ENCODE results near the gene POLR2F. TPM values are rescaled to one million over a fixed set of nuclear protein-coding genes. Genes with fewer than 3 reads are reported as not detected.
A peak's percentile ranks its signal among the peaks of the same experiment; 100 is the strongest.

The POLR2F gene
- total RNA-seq, 1 experiment from 2014 or later: 138 TPM

DNA sequence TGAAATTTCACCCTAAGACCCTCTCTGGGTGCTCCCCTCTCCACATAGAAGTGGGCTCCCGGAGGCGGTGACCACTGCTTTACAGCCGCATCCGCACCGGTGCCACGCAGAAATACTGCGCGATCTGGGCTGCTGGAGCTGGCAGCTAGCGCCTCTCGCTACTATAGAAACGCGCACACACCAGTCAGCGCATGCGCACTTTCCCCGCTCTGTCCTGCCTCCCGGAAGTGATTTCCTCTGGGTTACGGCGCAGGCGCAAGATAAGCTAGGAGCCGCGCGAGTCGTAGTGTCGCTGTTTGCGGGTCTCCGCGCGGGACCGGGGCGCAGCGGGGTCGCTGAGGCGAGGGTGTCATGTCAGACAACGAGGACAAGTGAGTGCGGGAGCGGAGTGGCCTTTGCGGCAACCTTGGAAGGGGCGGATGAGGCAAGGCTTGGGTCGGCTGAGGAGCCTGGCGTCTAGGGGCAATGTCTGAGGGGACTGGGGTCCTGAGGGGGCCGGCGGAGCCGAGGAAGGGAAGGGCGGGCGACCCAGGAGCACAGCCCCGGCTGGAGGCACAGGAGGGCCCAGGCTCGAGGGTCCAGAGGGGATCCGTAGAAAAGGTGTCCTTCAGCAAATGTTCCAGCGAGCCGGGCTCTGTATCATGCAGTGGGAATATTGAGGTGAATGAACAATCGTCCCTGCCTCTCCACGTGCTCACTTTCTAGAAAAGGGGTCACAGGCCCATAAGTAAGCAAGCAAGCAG is at the start of gene POLR2F, which contains the start of gene C22orf23 (continued):
- TF ChIP-seq GRHL2 (CRISPR knock-in tag; IDR thresholded peaks at IDR 0.05; ENCODE audit: insufficient replicate concordance, severe bottlenecking) (no peak), SMAD4 (CRISPR knock-in tag; IDR thresholded peaks at IDR 0.05) (no peak), FOXK1 (CRISPR knock-in tag; IDR thresholded peaks at IDR 0.05) (peak; percentile 84), NR3C1 (CRISPR knock-in tag; conservative IDR thresholded peaks at IDR 0.05; ENCODE audit: low read depth) (no peak), ZNF416 (CRISPR knock-in tag; IDR thresholded peaks at IDR 0.05) (no peak)
- TF ChIP-seq, protein P1, sequence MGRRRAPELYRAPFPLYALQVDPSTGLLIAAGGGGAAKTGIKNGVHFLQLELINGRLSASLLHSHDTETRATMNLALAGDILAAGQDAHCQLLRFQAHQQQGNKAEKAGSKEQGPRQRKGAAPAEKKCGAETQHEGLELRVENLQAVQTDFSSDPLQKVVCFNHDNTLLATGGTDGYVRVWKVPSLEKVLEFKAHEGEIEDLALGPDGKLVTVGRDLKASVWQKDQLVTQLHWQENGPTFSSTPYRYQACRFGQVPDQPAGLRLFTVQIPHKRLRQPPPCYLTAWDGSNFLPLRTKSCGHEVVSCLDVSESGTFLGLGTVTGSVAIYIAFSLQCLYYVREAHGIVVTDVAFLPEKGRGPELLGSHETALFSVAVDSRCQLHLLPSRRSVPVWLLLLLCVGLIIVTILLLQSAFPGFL (CRISPR knock-in tag; IDR thresholded peaks at IDR 0.05; ENCODE audit: borderline replicate concordance): no peak
- TF ChIP-seq, protein P2, sequence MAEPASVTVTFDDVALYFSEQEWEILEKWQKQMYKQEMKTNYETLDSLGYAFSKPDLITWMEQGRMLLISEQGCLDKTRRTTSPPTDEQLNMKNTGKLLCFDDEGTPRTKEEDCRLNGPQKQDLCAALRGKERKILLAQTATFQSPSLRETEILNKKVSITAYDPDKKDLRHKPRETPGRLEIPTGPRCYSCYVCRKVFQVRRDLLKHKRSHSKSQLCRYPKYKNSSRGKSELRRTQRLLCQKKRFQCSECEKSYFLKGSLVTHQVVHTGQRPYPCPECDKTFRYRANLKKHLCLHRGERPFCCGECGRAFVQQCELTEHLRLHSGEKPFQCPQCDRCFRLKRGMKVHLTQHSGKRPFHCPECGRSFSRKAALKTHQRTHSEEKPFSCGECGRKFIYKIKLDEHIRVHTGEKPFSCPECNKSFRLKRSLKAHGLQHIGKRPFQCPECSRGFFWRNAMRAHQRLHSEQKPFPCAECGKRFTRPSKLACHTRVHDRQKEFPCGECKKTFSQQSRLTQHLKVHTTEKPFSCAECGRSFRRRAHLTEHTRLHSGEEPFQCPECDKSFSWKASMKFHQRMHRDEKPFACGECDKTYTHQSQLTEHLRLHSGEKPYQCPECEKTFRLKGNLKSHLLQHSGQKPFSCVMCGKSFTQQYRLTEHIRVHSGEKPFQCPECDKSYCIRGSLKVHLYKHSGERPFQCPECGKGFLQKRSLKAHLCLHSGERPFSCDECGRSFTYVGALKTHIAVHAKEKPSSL (CRISPR knock-in tag; conservative IDR thresholded peaks at IDR 0.05): no peak
- TF ChIP-seq, protein P3, sequence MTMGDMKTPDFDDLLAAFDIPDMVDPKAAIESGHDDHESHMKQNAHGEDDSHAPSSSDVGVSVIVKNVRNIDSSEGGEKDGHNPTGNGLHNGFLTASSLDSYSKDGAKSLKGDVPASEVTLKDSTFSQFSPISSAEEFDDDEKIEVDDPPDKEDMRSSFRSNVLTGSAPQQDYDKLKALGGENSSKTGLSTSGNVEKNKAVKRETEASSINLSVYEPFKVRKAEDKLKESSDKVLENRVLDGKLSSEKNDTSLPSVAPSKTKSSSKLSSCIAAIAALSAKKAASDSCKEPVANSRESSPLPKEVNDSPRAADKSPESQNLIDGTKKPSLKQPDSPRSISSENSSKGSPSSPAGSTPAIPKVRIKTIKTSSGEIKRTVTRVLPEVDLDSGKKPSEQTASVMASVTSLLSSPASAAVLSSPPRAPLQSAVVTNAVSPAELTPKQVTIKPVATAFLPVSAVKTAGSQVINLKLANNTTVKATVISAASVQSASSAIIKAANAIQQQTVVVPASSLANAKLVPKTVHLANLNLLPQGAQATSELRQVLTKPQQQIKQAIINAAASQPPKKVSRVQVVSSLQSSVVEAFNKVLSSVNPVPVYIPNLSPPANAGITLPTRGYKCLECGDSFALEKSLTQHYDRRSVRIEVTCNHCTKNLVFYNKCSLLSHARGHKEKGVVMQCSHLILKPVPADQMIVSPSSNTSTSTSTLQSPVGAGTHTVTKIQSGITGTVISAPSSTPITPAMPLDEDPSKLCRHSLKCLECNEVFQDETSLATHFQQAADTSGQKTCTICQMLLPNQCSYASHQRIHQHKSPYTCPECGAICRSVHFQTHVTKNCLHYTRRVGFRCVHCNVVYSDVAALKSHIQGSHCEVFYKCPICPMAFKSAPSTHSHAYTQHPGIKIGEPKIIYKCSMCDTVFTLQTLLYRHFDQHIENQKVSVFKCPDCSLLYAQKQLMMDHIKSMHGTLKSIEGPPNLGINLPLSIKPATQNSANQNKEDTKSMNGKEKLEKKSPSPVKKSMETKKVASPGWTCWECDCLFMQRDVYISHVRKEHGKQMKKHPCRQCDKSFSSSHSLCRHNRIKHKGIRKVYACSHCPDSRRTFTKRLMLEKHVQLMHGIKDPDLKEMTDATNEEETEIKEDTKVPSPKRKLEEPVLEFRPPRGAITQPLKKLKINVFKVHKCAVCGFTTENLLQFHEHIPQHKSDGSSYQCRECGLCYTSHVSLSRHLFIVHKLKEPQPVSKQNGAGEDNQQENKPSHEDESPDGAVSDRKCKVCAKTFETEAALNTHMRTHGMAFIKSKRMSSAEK (CRISPR knock-in tag; IDR thresholded peaks at IDR 0.05; ENCODE audit: borderline replicate concordance): no peak

DNA sequence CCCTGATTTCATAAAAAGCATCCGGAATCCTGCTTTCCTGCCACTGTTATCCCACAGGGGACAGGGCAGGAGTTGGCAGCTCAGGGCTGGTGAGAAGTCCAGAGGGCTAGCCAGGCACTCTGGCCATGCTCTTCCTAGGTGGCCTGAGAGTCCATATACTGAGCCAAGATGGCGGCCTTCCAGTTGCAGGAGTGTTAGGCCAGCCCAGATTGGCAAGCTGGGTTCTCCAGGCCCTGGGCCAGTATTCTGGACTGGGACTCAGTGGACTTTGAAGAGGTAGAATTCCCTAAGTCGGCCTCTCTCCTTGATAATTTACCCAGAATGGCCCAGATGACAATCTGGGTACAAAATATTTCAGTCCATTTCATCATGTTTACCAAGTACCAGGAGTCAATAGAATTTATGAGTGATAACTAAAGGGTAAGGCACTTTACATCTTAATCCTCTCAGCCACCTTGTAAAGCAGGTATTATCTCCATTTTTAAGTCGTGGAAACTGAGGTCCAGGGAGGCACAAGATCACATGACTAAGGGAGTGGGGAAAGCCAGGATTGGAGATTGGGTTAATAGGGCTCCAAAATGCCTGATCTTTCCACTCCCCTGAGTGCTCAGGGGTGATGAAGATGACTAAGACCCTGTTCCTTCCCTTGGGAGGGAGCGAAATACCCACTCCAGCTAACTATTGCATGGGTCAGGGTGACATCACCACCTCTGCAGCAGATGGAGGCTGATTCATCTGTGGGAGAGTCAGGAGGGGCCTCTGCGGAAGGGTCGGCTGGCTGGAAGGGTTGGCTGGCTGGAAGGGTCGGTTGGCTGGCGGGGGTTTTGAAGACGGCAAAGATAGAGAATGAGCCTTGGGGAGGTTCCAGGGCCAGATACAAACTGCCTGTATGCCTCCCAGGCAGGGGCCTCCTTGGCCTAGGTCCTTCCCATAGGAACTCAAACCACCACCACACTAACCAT is 48.6 kb upstream of the POLR2F start:
- H3K27me3 Mint-ChIP-seq (ENCODE audit: low read depth): no peaks in the 10 kb centered on the region
- H3K4me3 Mint-ChIP-seq: peak overlapping the region; percentile 68
- DNase-seq (ENCODE audit: low spot score) (no peak), ATAC-seq (0 out of 2 replicates have a peak, but pooled peaks have one; percentile 2)
- H3K27ac Mint-ChIP-seq: no peak overlapping the region; the same call in 1 of the 2 replicates
- H3K36me3 Mint-ChIP-seq: no peaks in the 10 kb centered on the region
- CTCF ChIA-PET: interaction anchor here (0.6 to 3.2 kb wide), 16 partner anchors 9 to 163 kb away, joined by 3 to 20 read pairs (median 6); partner anchors contain the start of genes C22orf23 and POLR2F
- peaks cover 25% of the 10 kb centered on the region for H3K4me1 Mint-ChIP-seq
- POLR2A ChIA-PET: interaction anchor here (0.6 to 1.8 kb wide), 3 partner anchors 8 to 224 kb away, joined by 3 to 10 read pairs (median 3); no protein-coding TSS in a partner anchor
- H3K9me3 Mint-ChIP-seq: no peaks in the 10 kb centered on the region
- TF ChIP-seq NR1H2 (CRISPR knock-in tag; IDR thresholded peaks at IDR 0.05) (no peak), ZNF317 (CRISPR knock-in tag; IDR thresholded peaks at IDR 0.05; ENCODE audit: borderline replicate concordance, low read depth) (no peak), EMX1 (CRISPR knock-in tag; IDR thresholded peaks at IDR 0.05) (no peak), MXD4 (CRISPR knock-in tag; IDR thresholded peaks at IDR 0.05; ENCODE audit: borderline replicate concordance) (no peak), NFATC4 (CRISPR knock-in tag; IDR thresholded peaks at IDR 0.05) (no peak), SMAD4 (CRISPR knock-in tag; IDR thresholded peaks at IDR 0.05) (no peak)
- TF ChIP-seq, protein P4, sequence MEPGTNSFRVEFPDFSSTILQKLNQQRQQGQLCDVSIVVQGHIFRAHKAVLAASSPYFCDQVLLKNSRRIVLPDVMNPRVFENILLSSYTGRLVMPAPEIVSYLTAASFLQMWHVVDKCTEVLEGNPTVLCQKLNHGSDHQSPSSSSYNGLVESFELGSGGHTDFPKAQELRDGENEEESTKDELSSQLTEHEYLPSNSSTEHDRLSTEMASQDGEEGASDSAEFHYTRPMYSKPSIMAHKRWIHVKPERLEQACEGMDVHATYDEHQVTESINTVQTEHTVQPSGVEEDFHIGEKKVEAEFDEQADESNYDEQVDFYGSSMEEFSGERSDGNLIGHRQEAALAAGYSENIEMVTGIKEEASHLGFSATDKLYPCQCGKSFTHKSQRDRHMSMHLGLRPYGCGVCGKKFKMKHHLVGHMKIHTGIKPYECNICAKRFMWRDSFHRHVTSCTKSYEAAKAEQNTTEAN (CRISPR knock-in tag; IDR thresholded peaks at IDR 0.05): no peak
- TF ChIP-seq, protein P5, sequence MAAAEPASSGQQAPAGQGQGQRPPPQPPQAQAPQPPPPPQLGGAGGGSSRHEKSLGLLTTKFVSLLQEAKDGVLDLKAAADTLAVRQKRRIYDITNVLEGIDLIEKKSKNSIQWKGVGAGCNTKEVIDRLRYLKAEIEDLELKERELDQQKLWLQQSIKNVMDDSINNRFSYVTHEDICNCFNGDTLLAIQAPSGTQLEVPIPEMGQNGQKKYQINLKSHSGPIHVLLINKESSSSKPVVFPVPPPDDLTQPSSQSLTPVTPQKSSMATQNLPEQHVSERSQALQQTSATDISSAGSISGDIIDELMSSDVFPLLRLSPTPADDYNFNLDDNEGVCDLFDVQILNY (CRISPR knock-in tag; IDR thresholded peaks at IDR 0.05): no peak
- TF ChIP-seq, protein P6, sequence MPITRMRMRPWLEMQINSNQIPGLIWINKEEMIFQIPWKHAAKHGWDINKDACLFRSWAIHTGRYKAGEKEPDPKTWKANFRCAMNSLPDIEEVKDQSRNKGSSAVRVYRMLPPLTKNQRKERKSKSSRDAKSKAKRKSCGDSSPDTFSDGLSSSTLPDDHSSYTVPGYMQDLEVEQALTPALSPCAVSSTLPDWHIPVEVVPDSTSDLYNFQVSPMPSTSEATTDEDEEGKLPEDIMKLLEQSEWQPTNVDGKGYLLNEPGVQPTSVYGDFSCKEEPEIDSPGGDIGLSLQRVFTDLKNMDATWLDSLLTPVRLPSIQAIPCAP (CRISPR knock-in tag; IDR thresholded peaks at IDR 0.05): 0 out of 2 replicates have a peak, but pooled peaks have one; percentile 46
- TF ChIP-seq, protein P7, sequence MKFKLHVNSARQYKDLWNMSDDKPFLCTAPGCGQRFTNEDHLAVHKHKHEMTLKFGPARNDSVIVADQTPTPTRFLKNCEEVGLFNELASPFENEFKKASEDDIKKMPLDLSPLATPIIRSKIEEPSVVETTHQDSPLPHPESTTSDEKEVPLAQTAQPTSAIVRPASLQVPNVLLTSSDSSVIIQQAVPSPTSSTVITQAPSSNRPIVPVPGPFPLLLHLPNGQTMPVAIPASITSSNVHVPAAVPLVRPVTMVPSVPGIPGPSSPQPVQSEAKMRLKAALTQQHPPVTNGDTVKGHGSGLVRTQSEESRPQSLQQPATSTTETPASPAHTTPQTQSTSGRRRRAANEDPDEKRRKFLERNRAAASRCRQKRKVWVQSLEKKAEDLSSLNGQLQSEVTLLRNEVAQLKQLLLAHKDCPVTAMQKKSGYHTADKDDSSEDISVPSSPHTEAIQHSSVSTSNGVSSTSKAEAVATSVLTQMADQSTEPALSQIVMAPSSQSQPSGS (CRISPR knock-in tag; IDR thresholded peaks at IDR 0.05; ENCODE audit: borderline replicate concordance, low read depth): no peak

All from WTC11 (cell line).